NOMO-1 treated with dmso at 0.1 percent for 144 hours (cell line): ENCODE measurements around the gene GCLC.
A peak's percentile ranks its signal among the peaks of the same experiment; 100 is the strongest.

Experiments
- DNase-seq: peaks from one replicate; lab custom pipeline; 2025; ENCODE audit not compliant: unreplicated experiment; lab: John Stamatoyannopoulos, UW

Gene GCLC

GRCh38 chr6:53461041-53461656 lies 83.8 kb downstream of the GCLC start:
- DNase-seq: peak; percentile 48

DNA sequence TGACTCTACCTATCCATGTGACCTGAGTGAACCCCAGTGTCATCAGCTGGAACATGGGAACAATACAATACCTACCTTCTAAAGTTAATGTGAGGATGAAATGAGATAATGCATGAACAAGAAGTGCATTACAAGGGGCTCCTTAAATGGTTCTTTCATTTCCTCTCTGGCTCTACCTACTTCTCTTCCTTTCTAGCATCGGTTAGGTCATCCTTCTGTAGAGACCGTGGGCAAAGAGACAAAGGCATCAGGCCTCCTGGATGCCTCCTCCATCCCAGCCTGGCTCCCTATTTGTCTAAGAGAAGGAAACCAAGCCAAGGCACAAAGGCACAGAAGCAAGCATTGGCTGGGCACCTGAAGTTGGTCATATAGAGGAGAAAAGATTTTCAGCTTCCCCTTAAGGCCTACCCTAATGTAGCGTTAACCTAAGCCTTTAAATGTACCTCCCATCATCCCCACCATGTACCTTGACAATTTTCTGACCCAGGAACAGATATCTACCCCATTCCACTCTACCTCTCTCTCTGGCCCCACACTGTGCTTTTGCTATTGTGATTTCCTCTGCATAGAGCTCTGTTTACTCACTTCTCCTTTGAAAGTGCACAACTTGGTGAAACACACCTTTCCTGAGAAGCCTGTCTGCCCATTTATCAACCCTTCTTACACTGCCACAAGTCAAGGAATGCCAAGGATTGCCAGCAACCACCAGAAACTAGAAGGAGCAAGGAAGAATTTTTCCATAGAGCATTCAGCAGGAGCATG lies 86.6 kb downstream of the GCLC start:
- DNase-seq: no peak

DNA sequence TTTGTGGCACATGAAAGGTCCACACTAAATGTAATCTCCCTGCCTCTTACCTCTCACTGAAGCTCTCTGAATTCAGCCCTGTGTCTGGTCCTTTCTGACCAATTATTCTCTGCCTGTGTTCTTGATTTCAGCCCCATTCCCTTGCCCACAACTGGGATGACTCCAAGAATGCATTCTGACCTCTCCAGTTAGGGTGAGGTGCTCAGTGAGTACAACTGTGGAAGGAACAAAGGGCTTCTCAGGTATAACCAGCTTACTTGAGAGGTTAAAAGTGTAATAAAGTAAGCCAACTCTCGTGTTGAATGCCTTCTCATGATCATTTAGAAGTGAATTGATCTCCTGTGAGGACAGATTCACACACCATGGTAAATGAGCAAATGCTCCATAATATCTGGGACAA lies 88.1 kb downstream of the GCLC start:
- no peak for DNase-seq

GRCh38 chr6:53455678-53456077 lies 89.2 kb downstream of the GCLC start:
- DNase-seq: no peak

- DNase-seq: no peak
Measured at GRCh38 chr6:53451165-53451564, 93.7 kb downstream of the GCLC start.

DNA sequence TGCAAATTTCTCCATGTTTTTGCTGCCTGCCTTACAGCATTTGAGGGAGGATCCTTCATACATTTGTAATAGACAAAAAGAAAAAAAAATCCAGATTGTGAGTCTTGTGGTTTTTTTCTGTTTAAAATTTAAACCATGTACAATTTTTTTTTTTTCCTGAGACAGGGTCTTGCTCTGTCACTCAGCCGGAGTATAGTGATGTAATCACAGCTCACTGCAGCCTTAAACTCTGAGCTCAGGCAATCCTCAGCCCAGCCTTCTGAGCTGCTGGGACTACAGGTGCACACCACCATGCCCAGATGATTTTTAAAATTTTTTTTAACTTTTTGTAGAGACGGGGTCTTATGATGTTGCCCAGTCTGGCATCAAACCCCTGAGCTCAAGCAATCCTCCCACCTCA lies 97.0 kb downstream of the GCLC start:
- no peak for DNase-seq
